Naive thymus-derived CD8-positive, alpha-beta T cell (primary cell): Measurements from ENCODE around the gene TEX51. TPM values are rescaled to one million over a fixed set of nuclear protein-coding genes. Genes with fewer than 3 reads are reported as not detected.

ENCODE experiments used
- ATAC-seq, 2 donors: fragments of 150-1000 bp; cut with Tn5 transposase in 1 of 2; sonication (Bioruptor Pico), chemical (Tn5 transposase) in 1 of 2; 1 replicate in 1 of 2; 2 replicates in 1 of 2; pipeline ENCODE4 v1.10.0; 2021; ENCODE audit warnings: mild to moderate bottlenecking in 2 of 2, moderate library complexity in 2 of 2
- POLR2A ChIA-PET: fragments of 350-600 bp; sonication (Branson Sonifier 250); formaldehyde crosslinking; loops from one replicate; lab custom pipeline; 2021; ENCODE audit warnings: antibody characterized with exemption; lab: Charles Lee
- DNase-seq, 10 donors: peaks; one replicate each; pipeline versions ENCODE4 v3.0.0 to v3.0.0-alpha.2; 2020 to 2022
- H3K27ac Mint-ChIP-seq, 10 donors: one replicate each; pipeline ENCODE4 v1.8.0; 2020 to 2022; ENCODE audit warnings: mild to moderate bottlenecking in 10 of 10, mixed read lengths in 10 of 10, moderate library complexity in 4 of 10, inconsistent platforms in 1 of 10
- H3K27me3 Mint-ChIP-seq, 5 donors: one replicate each; pipeline ENCODE4 v1.8.0; 2021 to 2022; ENCODE audit warnings: mixed read lengths in 5 of 5
- H3K36me3 Mint-ChIP-seq, 3 donors: one replicate each; pipeline ENCODE4 v1.8.0; 2020 to 2022; ENCODE audit warnings: mixed read lengths in 3 of 3, mild to moderate bottlenecking in 2 of 3, inconsistent platforms in 1 of 3
- H3K4me1 Mint-ChIP-seq, 4 donors: one replicate each; pipeline ENCODE4 v1.8.0; 2021 to 2022; ENCODE audit warnings: mixed read lengths in 4 of 4
- H3K4me3 Mint-ChIP-seq, 10 donors: one replicate each; pipeline ENCODE4 v1.8.0; 2020 to 2022; ENCODE audit warnings: mild to moderate bottlenecking in 10 of 10, mixed read lengths in 10 of 10, moderate library complexity in 6 of 10, inconsistent platforms in 1 of 10
- H3K9me3 Mint-ChIP-seq, 9 donors: one replicate each; pipeline ENCODE4 v1.8.0; 2020 to 2022; ENCODE audit warnings: mixed read lengths in 9 of 9, mild to moderate bottlenecking in 3 of 9, inconsistent platforms in 1 of 9, moderate library complexity in 1 of 9
- polyA plus RNA-seq, 3 donors: library from polyadenylated mRNA; unstranded; fragments of 300-500 nt; fragmentation: Illumina TruSeq; gene quantifications; one replicate each; pipeline ENCODE4 v1.2.3, GENCODE V29; 2021
- total RNA-seq, 8 experiments: library from RNA in 2 of 8; stranded (reverse) in 2 of 8; gene quantifications; one replicate each; pipeline ENCODE4 v1.2.3 and lab custom pipeline; 2021 to 2026

TEX51 gene
- total and polyA plus RNA-seq, 5 experiments from 2014 or later: not detected

DNA sequence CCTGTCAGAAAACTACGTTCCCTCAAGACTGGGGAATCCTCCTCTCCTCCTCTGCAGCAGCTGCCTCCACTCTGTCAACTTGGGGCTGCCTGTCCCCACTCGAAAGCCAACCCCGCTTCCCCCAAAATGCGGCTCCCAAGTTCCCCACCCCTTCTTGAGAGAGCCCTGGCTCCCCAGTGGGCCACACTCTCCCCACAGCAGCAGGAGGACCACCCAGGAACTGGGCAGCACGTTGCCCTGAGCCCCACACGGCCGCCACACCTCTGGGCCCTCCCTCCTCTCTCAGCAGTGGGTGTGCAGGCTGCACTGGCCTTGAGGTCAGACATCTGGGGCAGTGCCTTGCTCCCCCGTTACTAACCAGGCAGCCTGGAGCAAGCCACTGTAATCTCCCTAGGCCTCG is 9.6 kb upstream of the TEX51 start:
- Mint-ChIP-seq H3K4me1 (peaks cover 4 to 9% (median 7%) of the 10 kb centered on the region in 4 donors), H3K27ac (peak overlapping the region in 2 of 10 donors; percentile 27 to 71), H3K36me3 (peaks cover 0 to 2% (median 0%) of the 10 kb centered on the region in 3 donors), H3K9me3 (no peaks in the 10 kb centered on the region), H3K4me3 (no peak overlapping the region), H3K27me3 (peaks cover 3 to 26% (median 14%) of the 10 kb centered on the region in 5 donors)
- ATAC-seq (no peak), DNase-seq (no peak)
- POLR2A ChIA-PET: no interaction called here

DNA sequence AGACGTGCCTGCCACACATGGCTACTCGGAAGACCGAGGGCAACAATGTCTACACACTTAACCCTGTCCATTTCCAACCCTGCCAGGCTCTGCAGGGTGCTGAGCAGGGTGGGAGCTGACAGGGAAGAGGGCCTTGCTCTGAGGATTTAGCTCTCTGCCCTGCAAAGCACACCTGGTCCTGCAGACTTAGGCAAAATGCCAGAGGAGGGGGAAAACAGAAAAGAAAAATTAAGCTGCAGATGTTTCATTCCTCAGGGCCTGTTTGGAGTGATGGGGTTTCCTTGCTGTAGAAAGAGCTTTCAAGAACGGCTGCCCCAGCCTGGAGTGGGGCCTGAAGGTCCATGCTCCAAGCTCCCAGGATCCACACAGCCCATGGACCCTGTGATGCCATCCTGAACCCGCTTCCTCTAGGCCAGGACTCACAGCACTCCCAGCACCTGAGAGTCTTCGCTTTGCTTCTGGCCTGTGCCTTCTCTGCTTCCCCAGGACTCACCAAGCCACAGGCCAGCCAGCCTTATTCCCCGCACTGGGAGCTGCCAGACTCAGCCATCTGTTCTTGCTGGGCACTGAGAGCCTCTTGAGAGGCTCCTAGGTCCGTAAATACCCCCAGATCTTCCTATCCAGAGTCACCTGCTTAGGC is 9.1 kb upstream of the TEX51 start:
- H3K4me3 Mint-ChIP-seq: no peak overlapping the region

DNA sequence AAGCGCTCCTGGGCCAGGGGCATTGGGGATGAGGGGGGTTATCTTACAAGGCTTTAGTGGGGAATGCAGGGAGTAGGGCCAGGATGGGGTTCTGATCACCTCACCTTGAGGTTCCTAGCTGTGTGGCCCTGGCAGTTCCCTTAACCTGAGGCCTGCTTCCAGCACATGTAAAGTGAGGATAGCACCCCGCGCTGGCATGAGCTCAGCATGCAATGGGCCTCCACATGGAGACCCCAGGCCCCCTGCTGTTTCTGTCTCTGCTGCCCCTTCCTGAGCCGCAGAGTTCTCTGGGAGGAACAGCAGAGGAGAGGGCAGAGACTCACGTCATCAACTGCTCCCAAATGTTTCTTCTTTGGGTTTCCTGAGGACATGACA is 8.6 kb upstream of the TEX51 start:
- POLR2A ChIA-PET: no interaction called here
- Mint-ChIP-seq H3K27ac (no peak overlapping the region), H3K4me3 (no peak overlapping the region), H3K27me3 (peaks cover 3 to 23% (median 14%) of the 10 kb centered on the region in 5 donors), H3K36me3 (peaks cover 0 to 2% (median 0%) of the 10 kb centered on the region in 3 donors), H3K4me1 (peaks cover 4 to 9% (median 7%) of the 10 kb centered on the region in 4 donors), H3K9me3 (no peaks in the 10 kb centered on the region)
- no peak for DNase-seq
- no peak for ATAC-seq

More for the DNA sequence above, 9.1 kb upstream of the TEX51 start:
- Mint-ChIP-seq H3K27ac (no peak overlapping the region), H3K27me3 (peaks cover 3 to 26% (median 14%) of the 10 kb centered on the region in 5 donors), H3K9me3 (no peaks in the 10 kb centered on the region), H3K36me3 (peaks cover 0 to 2% (median 0%) of the 10 kb centered on the region in 3 donors), H3K4me1 (peaks cover 4 to 9% (median 7%) of the 10 kb centered on the region in 4 donors)
- ATAC-seq (no peak), DNase-seq (no peak)
- POLR2A ChIA-PET: no interaction called here

DNA sequence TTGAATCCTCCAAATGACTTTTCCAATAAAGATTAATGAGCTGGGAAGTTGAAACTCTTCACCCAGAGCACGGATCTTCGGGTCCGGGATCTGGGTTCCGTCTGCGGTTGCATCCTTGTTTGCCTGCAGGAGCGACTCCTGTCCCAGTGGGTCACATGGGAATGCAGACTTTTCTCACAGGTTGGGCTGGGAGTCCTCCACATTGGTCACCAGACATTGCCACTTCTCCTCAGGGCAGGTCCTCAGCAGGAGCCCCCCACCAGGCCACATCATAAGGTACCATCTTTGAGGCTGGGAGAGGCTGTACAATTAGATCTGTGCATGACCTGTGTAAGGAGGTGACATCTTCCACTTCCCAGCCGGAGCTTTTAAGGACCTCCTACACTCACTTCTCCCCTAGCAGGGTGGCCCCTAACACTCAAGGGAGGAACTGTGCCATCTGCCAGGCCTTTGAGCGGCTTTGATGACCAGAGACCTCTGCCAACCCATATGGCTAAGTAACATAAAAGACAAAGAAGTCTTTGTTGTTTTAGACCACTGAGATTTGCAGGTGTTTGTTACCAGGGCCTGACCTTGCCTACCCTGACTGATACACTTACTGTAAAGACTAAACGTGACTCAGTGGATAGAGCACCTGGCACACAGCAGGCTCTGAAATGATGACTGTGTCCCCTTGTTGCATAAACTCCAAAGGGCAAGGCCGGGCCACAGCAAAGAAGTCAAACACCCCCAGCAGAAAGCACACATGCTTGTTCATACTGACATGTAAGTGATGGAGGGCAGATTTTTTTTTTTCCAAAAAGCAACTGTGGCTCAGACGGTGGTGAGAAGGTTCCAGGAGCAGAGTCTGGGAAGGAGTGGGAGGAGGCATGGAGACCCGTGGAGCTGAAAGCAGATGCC is 7.9 kb upstream of the TEX51 start:
- peaks cover 3 to 23% (median 14%) of the 10 kb centered on the region in 5 donors for H3K27me3 Mint-ChIP-seq
- peaks cover 0 to 2% (median 0%) of the 10 kb centered on the region in 3 donors for H3K36me3 Mint-ChIP-seq
- POLR2A ChIA-PET: no interaction called here
- DNase-seq (no peak), ATAC-seq (no peak)
- peaks cover 4 to 9% (median 7%) of the 10 kb centered on the region in 4 donors for H3K4me1 Mint-ChIP-seq
- peak overlapping the region in 1 of 10 donors; percentile 49 for H3K27ac Mint-ChIP-seq
- H3K4me3 Mint-ChIP-seq: no peak overlapping the region
- no peaks in the 10 kb centered on the region for H3K9me3 Mint-ChIP-seq

DNA sequence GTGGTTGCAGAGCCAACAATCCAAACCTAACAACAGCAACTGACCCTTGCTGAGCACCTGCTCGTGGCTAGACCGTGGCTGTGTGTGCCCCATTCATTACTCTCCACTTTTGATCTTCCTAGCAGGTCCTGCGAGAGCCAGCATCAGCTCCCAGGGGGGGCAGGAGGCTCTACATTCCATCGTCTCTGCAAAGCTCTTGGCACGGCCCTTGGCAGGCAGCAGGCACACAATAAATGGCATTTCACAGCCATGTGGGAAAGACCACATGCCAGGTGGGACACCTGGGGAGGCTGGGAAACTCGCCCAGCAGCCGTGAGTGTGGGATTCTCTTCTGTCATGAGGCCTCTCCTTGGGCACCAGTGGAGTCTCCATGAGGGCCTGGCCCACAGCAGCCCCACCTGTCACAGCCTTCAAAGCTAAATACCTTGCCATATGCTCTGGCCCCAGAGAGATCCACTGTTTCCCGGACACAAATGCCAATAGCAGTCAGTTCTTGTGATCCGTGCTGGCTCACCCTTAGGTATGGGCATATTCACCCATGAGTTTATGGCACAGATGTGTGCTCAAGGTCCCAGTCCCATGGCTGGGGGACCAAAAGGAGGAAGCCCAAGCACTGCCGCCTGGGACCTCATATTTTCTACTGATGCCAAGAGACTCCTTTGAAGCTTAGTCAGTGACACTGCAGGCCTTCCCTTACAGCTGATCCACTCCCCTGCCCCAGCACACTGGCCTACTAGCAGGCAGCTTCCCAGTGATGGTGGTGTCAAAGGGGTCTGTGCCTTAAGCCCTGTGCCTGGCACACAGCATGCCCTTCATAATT is 6.8 kb upstream of the TEX51 start:
- H3K27me3 Mint-ChIP-seq: peaks cover 3 to 17% (median 8%) of the 10 kb centered on the region in 5 donors
- peaks cover 0 to 3% (median 1%) of the 10 kb centered on the region in 4 donors for H3K4me1 Mint-ChIP-seq
- H3K36me3 Mint-ChIP-seq: peaks cover 0 to 2% (median 0%) of the 10 kb centered on the region in 3 donors
- POLR2A ChIA-PET: no interaction called here
- no peak overlapping the region for H3K27ac Mint-ChIP-seq
- H3K9me3 Mint-ChIP-seq: no peaks in the 10 kb centered on the region
- no peak overlapping the region for H3K4me3 Mint-ChIP-seq
- ATAC-seq: no peak
- no peak for DNase-seq

DNA sequence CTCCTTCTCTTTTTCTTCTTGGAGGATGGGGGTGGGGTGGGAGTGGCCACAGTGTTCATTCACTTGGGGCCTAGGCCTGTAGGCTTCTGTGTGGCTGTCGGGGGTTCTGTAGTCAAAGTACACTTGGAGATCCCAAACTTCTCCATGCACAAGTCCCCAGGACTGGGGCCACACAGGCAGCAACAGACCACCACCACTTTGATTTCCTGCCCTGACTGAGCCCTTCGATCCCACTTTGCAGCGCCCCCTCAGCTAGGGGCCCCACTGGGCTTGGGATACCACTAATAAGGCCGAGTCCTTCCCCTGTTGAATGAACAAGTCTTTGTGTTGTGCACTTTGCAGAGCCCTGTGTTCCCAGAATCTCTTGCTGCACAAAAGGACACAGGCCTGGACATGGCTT is 5.5 kb upstream of the TEX51 start:
- DNase-seq (no peak), ATAC-seq (no peak)
- POLR2A ChIA-PET: no interaction called here
- peaks cover 0 to 1% (median 0%) of the 10 kb centered on the region in 4 donors for H3K4me1 Mint-ChIP-seq
- no peak overlapping the region for H3K27ac Mint-ChIP-seq
- H3K4me3 Mint-ChIP-seq: no peak overlapping the region
- peaks cover 0 to 11% (median 2%) of the 10 kb centered on the region in 5 donors for H3K27me3 Mint-ChIP-seq
- H3K9me3 Mint-ChIP-seq: peaks cover 0 to 7% (median 2%) of the 10 kb centered on the region in 9 donors
- peaks cover 0 to 4% (median 0%) of the 10 kb centered on the region in 3 donors for H3K36me3 Mint-ChIP-seq

DNA sequence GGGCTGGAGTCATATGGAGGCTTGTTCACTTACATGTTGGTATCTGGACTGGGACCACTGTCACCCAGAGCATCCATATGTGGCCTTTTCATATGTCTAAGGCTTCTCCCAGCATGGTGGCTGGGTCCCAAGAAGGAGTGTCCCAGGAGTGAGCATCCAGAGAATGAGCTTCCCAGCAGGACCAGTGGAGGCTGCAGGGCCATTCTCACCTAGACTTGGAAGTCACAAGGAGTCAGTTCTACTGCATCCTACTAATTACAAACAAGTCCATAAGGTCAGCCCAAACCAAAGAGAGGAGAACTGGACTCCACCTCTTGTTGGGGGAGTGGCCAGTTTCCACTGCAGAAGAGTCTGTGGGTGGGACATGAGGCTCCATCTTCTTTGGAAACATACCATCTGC is 5.1 kb upstream of the TEX51 start:
- POLR2A ChIA-PET: no interaction called here
- ATAC-seq (no peak), DNase-seq (peak in 1 of 10 donors; percentile 6)
- Mint-ChIP-seq H3K9me3 (peaks cover 0 to 11% (median 2%) of the 10 kb centered on the region in 9 donors), H3K4me1 (peaks cover 0 to 1% (median 0%) of the 10 kb centered on the region in 4 donors), H3K36me3 (peaks cover 0 to 7% (median 0%) of the 10 kb centered on the region in 3 donors), H3K27me3 (peaks cover 0 to 11% (median 2%) of the 10 kb centered on the region in 5 donors), H3K27ac (no peak overlapping the region), H3K4me3 (no peak overlapping the region)

DNA sequence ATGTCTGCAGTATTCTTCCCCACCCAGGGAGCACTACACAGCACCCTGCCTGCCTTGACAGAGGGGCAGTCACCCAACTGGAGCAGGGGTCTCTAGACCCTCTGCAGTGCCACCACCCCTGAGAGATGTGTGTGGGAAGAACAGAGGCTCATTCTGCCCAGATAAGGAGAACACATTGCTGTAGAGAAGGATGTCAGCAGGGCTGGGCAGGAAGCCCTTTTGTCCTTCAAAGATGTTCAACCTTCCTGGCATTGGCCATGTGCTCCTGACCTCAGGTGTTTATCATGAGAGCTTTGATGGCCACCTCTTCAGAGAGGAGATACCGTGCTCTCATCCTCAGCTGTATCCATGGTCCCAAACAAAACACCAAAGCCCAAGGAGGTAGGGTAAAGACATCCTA is 4.6 kb upstream of the TEX51 start:
- peaks cover 0 to 1% (median 0%) of the 10 kb centered on the region in 4 donors for H3K4me1 Mint-ChIP-seq
- no peak overlapping the region for H3K4me3 Mint-ChIP-seq
- H3K27ac Mint-ChIP-seq: no peak overlapping the region
- DNase-seq (no peak), ATAC-seq (no peak)
- H3K36me3 Mint-ChIP-seq: peaks cover 0 to 7% (median 0%) of the 10 kb centered on the region in 3 donors
- H3K9me3 Mint-ChIP-seq: peaks cover 0 to 14% (median 2%) of the 10 kb centered on the region in 9 donors
- POLR2A ChIA-PET: no interaction called here
- peaks cover 0 to 9% (median 1%) of the 10 kb centered on the region in 5 donors for H3K27me3 Mint-ChIP-seq

DNA sequence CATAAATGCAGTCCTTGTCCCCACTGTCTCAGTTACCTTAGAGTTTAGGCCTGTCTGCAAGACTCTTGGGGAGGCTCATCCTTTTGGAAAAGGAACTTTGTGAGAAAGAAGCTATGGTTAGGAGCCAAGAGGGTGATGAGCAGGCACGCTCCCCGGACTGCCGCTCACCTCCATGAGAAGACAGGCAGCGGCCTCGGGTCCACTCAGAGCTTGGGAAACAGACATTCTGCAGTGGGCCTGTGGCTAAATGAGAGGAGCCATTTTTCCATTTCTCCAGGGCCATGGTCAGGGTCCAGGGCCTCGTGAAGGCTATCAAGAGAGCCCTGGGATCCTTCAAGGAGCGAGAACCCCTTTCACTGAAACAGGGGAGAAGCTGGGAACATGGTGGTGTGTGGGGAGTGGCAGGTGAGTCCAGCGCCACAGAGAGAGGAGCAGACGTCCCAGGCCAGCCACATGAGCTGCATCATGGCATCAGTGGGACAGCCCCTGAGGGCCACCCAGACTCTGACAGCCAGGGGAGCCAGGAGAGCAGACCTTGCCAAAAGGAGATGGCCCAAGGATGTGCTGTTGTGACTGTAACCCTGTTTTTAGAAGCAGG is 4.0 kb upstream of the TEX51 start:
- no peak overlapping the region for H3K27ac Mint-ChIP-seq

DNA sequence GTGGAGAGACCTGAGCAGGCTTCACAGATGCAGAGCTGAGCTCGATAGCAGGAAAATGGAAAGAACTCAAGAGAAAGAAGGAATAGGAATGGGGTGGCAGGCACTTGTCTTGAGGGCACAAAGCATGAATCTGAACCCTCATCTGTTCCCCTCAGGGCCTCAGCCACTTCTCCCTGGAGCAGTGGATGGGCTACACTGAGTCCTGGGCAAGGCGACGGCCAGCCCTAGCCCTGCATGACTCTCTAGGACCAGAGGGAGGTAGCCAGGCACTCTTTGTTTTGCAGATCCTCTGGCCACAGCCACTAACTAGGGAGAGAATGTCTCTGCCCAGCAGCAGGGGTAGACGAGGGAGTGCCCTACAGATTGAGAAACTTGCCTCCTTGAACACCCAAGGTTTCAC is 3.4 kb upstream of the TEX51 start:
- no peak for ATAC-seq
- Mint-ChIP-seq H3K9me3 (peaks cover 0 to 14% (median 2%) of the 10 kb centered on the region in 9 donors), H3K27me3 (peaks cover 0 to 8% (median 3%) of the 10 kb centered on the region in 5 donors), H3K4me1 (peaks cover 0 to 1% (median 0%) of the 10 kb centered on the region in 4 donors), H3K36me3 (peaks cover 0 to 7% (median 0%) of the 10 kb centered on the region in 3 donors), H3K4me3 (no peak overlapping the region), H3K27ac (no peak overlapping the region)
- POLR2A ChIA-PET: no interaction called here
- DNase-seq: no peak

More for the DNA sequence above, 4.0 kb upstream of the TEX51 start:
- peaks cover 0 to 7% (median 0%) of the 10 kb centered on the region in 5 donors for H3K27me3 Mint-ChIP-seq
- no peak for DNase-seq
- H3K36me3 Mint-ChIP-seq: peaks cover 0 to 7% (median 0%) of the 10 kb centered on the region in 3 donors
- POLR2A ChIA-PET: no interaction called here
- no peak for ATAC-seq
- peaks cover 0 to 1% (median 0%) of the 10 kb centered on the region in 4 donors for H3K4me1 Mint-ChIP-seq
- no peak overlapping the region for H3K4me3 Mint-ChIP-seq
- peaks cover 0 to 14% (median 2%) of the 10 kb centered on the region in 9 donors for H3K9me3 Mint-ChIP-seq

DNA sequence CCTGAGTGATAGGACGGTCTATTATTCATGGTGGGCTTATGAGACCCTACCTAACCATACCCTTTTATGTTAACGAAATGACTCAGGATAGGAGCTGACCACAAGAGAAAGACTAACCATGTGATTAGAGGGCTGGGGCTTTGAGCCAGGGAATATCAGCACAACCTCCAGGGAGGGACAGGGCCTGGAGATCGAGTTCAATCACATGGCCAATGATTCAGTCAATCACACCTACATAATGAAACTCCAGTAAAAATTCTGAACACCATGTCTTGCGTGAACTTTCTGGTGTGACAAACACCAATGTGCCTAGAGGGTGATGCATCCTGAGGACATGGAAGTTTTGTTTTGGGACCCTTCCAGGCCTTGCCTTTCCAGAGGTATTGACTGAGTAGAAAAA is 2.2 kb upstream of the TEX51 start:
- Mint-ChIP-seq H3K36me3 (peaks cover 0 to 7% (median 0%) of the 10 kb centered on the region in 3 donors), H3K4me3 (no peak overlapping the region), H3K4me1 (no peaks in the 10 kb centered on the region), H3K27ac (no peak overlapping the region), H3K9me3 (peaks cover 0 to 14% (median 3%) of the 10 kb centered on the region in 9 donors), H3K27me3 (peaks cover 3 to 11% (median 7%) of the 10 kb centered on the region in 5 donors)
- ATAC-seq: no peak
- POLR2A ChIA-PET: no interaction called here
- no peak for DNase-seq
